K562 (cell line): ENCODE data around the gene NCOA1. TPM values are rescaled to one million over a fixed set of nuclear protein-coding genes. Genes with fewer than 3 reads are reported as not detected.
A peak's percentile ranks its signal among the peaks of the same experiment; 100 is the strongest.

Experiments
- ARID2 ChIP-seq: fragments of 450-650 bp; IDR thresholded peaks from 2 replicates; pipeline ENCODE4 v1.6.1; 2017; ENCODE audit warnings: antibody characterized with exemption, mild to moderate bottlenecking
- BDP1 ChIP-seq: IDR thresholded peaks from 3 replicates; pipeline ENCODE4 v1.6.1; 2011; ENCODE audit not compliant: insufficient read length, insufficient read depth
- HEY1 ChIP-seq: fragments of 250-450 bp; sonication (Bioruptor Pico); IDR thresholded peaks from 2 replicates; pipeline ENCODE4 v1.5.0; 2020; ENCODE audit warnings: mild to moderate bottlenecking, moderate library complexity, borderline replicate concordance
- HIVEP1 ChIP-seq: fragments of 250-450 bp; sonication (Bioruptor Pico); IDR thresholded peaks from 2 replicates; pipeline ENCODE4 v1.4.0; 2020; ENCODE audit warnings: mild to moderate bottlenecking
- IRF2 ChIP-seq: sonication (generic); formaldehyde crosslinking; IDR thresholded peaks from 2 replicates; pipeline ENCODE4 v1.8.1; 2022; ENCODE audit warnings: mild to moderate bottlenecking, missing genetic modification reagents
- JUND ChIP-seq, 2 experiments: IDR thresholded peaks; 2 replicates in 1 of 2; 3 replicates in 1 of 2; pipeline ENCODE4 v1.6.1; 2011; ENCODE audit warnings: borderline replicate concordance in 2 of 2, low read depth in 2 of 2, low read length in 2 of 2, improper control_type of control experiment in 1 of 2, missing biosample characterization in 1 of 2, missing genetic modification characterization in 1 of 2, missing genetic modification reagents in 1 of 2
- MAFF ChIP-seq: IDR thresholded peaks from 2 replicates; pipeline ENCODE4 v1.6.1; 2012; ENCODE audit warnings: low read length, improper control_type of control experiment
- MECOM ChIP-seq: fragments of 250-450 bp; sonication (Bioruptor Pico); IDR thresholded peaks from 2 replicates; pipeline ENCODE4 v1.8.0; 2022; ENCODE audit warnings: inconsistent platforms
- NR4A1 ChIP-seq, 2 experiments: fragments of 250-450 bp in 1 of 2; fragments of 450-650 bp in 1 of 2; sonication (Bioruptor Pico) in 1 of 2; IDR thresholded peaks; 2 replicates each; pipeline versions ENCODE4 v1.4.0 to v1.6.1; 2016 to 2020; ENCODE audit warnings: mild to moderate bottlenecking in 2 of 2, missing compliant biosample characterization in 1 of 2, missing genetic modification characterization in 1 of 2, moderate library complexity in 1 of 2
- PTRF ChIP-seq: fragments of 450-650 bp; IDR thresholded peaks from 2 replicates; pipeline ENCODE4 v1.6.1; 2016; ENCODE audit warnings: mild to moderate bottlenecking, missing genetic modification characterization, missing compliant biosample characterization
- ZC3H8 ChIP-seq: fragments of 450-650 bp; IDR thresholded peaks from 2 replicates; pipeline ENCODE4 v1.6.1; 2017
- ZNF311 ChIP-seq: fragments of 250-450 bp; sonication (Bioruptor Pico); IDR thresholded peaks from 2 replicates; pipeline ENCODE4 v1.4.0; 2020; ENCODE audit warnings: mild to moderate bottlenecking, moderate library complexity
- polyA plus RNA-seq, 8 experiments: library from polyadenylated mRNA; depleted of rRNA in 4 of 8; stranded (reverse) in 5 of 8; unstranded in 3 of 8; fragments of >200 nt; fragmentation: Nextera tagmentation in 2 of 8; fragmentation: Illumina TruSeq in 1 of 8; extraction: Ambion mirVana in 2 of 8; extraction: Trizol in 1 of 8; gene quantifications; 2 replicates each; pipeline versions ENCODE4 v1.2.1 to v1.2.3, GENCODE V29; 2011 to 2014; ENCODE audit warnings: inconsistent platforms in 1 of 8, missing spikeins in 1 of 8
- total RNA-seq, 7 experiments: library from RNA; depleted of rRNA in 6 of 7; stranded (reverse); fragments of >200 nt in 6 of 7; fragmentation: Illumina TruSeq in 2 of 7; extraction: Trizol in 2 of 7; gene quantifications; 2 replicates each; pipeline versions ENCODE4 v1.2.1 to v1.2.3, GENCODE V29; 2011 to 2021; ENCODE audit warnings: low replicate concordance in 1 of 7
- TF ChIP-seq, protein P1 (sequence below): fragments of 450-650 bp; formaldehyde crosslinking; IDR thresholded peaks from 2 replicates; pipeline ENCODE4 v1.4.0; 2022; ENCODE audit warnings: missing genetic modification characterization
- TF ChIP-seq, protein P2 (sequence below): sonication (generic); formaldehyde crosslinking; IDR thresholded peaks from 2 replicates; pipeline ENCODE4 v1.8.0; 2022; ENCODE audit warnings: mild to moderate bottlenecking, missing genetic modification reagents
- TF ChIP-seq, protein P3 (sequence below): sonication (generic); formaldehyde crosslinking; IDR thresholded peaks from 2 replicates; pipeline ENCODE4 v1.9.0; 2022; ENCODE audit warnings: mild to moderate bottlenecking, missing genetic modification reagents
- TF ChIP-seq, protein P4 (sequence below), 2 experiments: fragments of 450-650 bp; formaldehyde crosslinking in 1 of 2; IDR thresholded peaks; 2 replicates each; pipeline versions ENCODE4 v1.4.0 to v1.6.1; 2014 to 2020; ENCODE audit warnings: mild to moderate bottlenecking in 2 of 2, borderline replicate concordance in 1 of 2, low read depth in 1 of 2

NCOA1 gene
- total and polyA plus RNA-seq, 9 of the 15 experiments (the other 6 are each of a cell fraction or from before 2014, with no cell fraction given), result 4.9 to 25.7 (median 17.0) TPM

DNA sequence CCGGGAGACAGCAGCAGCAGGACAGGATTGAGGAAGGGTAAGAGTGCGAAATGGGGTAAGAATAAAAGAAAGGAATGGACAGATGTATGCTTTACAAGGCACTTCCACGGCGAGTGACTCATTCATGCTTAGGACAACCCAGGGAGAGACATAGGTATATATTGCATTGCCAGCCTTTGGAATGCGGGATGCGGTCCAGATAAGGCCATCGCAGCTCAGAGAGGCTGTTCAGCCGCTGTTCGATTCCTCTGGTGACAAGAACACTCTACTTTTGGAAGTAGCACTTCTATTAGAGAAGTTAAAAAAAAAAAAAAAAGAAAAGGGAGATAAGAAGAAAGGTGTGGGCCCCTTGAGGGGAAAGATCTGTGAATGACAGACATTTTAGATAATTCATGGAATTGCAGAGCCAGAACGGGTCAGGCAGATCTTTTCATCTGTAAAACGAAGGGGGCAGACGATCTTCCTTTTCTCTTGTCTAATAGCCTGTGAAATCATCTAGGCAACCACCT, 819 bp upstream of the NCOA1 start (continued):
- TF ChIP-seq HEY1 (CRISPR knock-in tag) (no peak), PTRF (no peak), ARID2 (no peak), MAFF (no peak), BDP1 (no peak), NR4A1 (CRISPR knock-in tag; IDR thresholded peaks at IDR 0.05) (no peak), NR4A1 (tag; IDR thresholded peaks at IDR 0.05) (no peak), HIVEP1 (CRISPR knock-in tag) (no peak), IRF2 (CRISPR knock-in tag) (no peak), JUND (IDR thresholded peaks at IDR 0.05; ENCODE audit: borderline replicate concordance, low read depth, low read length) (peak; percentile 73), JUND (tag; IDR thresholded peaks at IDR 0.05; ENCODE audit: borderline replicate concordance, low read depth, low read length) (no peak), ZC3H8 (no peak), MECOM (0 out of 2 replicates have a peak, but pooled peaks have one; percentile 28), ZNF311 (no peak)
- TF ChIP-seq, protein P1, sequence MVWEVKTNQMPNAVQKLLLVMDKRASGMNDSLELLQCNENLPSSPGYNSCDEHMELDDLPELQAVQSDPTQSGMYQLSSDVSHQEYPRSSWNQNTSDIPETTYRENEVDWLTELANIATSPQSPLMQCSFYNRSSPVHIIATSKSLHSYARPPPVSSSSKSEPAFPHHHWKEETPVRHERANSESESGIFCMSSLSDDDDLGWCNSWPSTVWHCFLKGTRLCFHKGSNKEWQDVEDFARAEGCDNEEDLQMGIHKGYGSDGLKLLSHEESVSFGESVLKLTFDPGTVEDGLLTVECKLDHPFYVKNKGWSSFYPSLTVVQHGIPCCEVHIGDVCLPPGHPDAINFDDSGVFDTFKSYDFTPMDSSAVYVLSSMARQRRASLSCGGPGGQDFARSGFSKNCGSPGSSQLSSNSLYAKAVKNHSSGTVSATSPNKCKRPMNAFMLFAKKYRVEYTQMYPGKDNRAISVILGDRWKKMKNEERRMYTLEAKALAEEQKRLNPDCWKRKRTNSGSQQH (CRISPR knock-in tag), result no peak
- TF ChIP-seq, protein P2, sequence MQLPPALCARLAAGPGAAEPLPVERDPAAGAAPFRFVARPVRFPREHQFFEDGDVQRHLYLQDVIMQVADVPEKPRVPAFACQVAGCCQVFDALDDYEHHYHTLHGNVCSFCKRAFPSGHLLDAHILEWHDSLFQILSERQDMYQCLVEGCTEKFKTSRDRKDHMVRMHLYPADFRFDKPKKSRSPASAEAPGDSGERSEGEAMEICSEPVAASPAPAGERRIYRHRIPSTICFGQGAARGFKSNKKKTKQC (CRISPR knock-in tag), result no peak
- TF ChIP-seq, protein P3, sequence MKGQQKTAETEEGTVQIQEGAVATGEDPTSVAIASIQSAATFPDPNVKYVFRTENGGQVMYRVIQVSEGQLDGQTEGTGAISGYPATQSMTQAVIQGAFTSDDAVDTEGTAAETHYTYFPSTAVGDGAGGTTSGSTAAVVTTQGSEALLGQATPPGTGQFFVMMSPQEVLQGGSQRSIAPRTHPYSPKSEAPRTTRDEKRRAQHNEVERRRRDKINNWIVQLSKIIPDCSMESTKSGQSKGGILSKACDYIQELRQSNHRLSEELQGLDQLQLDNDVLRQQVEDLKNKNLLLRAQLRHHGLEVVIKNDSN (CRISPR knock-in tag), result no peak
- TF ChIP-seq, protein P4, sequence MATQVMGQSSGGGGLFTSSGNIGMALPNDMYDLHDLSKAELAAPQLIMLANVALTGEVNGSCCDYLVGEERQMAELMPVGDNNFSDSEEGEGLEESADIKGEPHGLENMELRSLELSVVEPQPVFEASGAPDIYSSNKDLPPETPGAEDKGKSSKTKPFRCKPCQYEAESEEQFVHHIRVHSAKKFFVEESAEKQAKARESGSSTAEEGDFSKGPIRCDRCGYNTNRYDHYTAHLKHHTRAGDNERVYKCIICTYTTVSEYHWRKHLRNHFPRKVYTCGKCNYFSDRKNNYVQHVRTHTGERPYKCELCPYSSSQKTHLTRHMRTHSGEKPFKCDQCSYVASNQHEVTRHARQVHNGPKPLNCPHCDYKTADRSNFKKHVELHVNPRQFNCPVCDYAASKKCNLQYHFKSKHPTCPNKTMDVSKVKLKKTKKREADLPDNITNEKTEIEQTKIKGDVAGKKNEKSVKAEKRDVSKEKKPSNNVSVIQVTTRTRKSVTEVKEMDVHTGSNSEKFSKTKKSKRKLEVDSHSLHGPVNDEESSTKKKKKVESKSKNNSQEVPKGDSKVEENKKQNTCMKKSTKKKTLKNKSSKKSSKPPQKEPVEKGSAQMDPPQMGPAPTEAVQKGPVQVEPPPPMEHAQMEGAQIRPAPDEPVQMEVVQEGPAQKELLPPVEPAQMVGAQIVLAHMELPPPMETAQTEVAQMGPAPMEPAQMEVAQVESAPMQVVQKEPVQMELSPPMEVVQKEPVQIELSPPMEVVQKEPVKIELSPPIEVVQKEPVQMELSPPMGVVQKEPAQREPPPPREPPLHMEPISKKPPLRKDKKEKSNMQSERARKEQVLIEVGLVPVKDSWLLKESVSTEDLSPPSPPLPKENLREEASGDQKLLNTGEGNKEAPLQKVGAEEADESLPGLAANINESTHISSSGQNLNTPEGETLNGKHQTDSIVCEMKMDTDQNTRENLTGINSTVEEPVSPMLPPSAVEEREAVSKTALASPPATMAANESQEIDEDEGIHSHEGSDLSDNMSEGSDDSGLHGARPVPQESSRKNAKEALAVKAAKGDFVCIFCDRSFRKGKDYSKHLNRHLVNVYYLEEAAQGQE (IDR thresholded peaks at IDR 0.05; ENCODE audit: borderline replicate concordance), result no peak
- TF ChIP-seq, protein P4 (CRISPR knock-in tag; IDR thresholded peaks at IDR 0.05; ENCODE audit: low read depth), result no peak
